ENCODE measurements around the gene TRIM13. TPM values are rescaled to one million over a fixed set of nuclear protein-coding genes. Genes with fewer than 3 reads are reported as not detected.
"Not testable (repeated sequence)": the region's sequence is repeated elsewhere in the genome, so short reads cannot be mapped to it uniquely, and the experiment has no call there.

The TRIM13 gene, protein sequence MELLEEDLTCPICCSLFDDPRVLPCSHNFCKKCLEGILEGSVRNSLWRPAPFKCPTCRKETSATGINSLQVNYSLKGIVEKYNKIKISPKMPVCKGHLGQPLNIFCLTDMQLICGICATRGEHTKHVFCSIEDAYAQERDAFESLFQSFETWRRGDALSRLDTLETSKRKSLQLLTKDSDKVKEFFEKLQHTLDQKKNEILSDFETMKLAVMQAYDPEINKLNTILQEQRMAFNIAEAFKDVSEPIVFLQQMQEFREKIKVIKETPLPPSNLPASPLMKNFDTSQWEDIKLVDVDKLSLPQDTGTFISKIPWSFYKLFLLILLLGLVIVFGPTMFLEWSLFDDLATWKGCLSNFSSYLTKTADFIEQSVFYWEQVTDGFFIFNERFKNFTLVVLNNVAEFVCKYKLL
- 41.9 TPM for total RNA-seq (ENCODE audit: insufficient read depth, low replicate concordance)

DNA sequence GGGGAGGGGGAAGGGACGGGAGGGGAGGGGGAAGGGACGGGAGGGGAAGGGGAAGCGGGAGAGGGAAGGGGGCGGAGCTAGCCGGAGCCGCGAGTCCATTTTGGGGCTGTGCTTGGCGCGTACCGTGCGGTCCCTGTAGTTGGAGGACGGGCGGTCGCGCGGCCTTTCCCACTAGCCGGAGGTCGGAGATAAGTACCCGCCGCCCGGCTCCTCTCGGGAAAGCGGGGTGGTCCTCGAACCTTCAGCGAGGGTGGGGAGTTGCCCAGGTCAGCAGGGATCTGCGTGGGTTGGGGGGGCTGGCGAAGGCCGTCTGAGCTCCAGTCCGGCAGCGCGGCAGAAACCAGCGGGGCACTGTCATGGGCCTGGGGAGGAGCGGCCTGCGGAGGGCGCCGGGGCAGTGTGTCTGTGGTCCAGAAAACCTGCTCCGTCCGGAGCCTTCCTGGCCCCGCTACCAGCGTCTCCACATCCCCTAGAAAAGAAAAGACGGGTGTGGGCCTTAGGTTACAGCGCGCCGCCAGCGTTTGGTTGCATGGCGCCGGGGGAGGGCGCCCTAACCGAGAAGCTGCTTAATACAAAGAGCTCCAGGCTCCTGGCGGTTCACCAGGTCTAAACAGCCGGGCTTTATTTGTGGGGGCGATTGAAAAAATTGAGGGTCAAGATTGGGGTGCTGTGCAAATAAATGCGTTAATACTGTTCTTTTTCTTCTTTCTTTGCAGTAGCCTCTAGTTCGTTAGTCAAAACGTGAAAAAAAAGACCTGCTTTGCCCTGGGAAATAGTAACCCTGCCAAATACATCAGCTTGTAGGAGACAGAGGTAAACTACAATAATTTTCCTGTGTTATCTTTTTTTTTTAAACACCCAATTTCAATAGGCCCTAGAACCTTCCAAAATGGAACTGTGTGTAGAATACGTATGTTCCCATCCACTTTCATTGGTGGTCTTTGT is at the start of gene TRIM13:
Gene TRIM13 (plus strand): TSS at position 92 of the 945 bp plus-strand sequence. CDS start 14,899 bp downstream, outside the sequence.
- DNase-seq (ENCODE audit: low spot score), result peak; percentile 92

DNA sequence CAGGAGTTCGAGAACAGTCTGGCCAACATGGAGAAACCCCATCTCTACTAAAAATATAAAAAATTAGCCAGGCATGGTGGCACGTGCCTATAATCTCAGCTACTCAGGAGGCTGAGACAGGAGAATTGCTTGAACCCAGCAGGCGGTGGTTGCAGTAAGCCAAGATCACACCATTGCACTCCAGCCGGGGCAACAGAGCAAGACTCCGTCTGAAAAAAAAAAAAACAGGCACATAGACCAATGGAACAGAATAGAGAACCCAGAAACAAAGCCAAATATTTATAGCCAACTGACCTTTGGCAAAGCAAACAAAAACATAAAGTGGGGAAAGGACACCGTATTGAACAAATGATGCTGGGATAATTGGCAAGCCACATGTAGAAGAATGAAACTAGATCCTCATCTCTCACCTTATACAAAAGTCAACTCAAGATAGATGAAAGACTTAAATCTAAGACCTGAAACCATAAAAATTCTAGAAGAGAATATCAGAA is 48.0 kb upstream of the TRIM13 start:
- DNase-seq (ENCODE audit: low spot score), result not testable (repeated sequence)

DNA sequence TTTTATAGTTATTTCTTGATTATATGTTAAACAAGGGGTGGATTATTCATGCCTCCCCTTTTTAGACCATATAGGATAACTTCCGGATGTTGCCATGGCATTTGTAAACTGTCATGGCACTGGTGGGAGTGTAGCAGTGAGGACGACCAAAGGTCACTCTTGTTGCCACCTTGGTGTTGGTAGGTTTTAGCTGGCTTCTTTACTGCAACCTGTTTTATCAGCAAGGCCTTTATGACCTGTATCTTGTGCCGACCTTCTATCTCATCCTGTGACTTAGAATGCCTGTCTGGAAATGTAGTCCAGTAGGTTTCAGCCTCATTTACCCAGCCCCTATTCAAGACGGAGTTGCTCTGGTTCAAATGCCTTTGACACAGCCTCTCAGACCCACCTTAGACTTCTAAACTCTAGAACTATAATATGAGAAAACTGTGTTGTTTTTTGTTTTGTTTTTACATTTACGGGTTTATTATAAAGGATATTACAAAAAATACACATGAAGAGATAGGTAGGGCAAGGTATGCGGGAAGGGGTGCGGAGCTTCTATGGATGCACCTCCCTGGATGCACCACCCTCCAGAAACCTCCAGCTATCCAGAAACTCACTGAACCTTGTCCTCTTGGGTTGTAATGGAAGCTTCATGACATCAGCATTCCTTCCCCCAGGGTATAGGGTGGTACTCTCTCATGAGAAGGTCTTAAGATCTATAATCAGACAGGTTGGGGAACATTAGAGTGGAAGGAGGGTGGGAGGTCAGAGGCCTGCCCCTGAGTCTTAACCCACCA is 44.9 kb upstream of the TRIM13 start:
- DNase-seq (ENCODE audit: low spot score), result no peak

DNA sequence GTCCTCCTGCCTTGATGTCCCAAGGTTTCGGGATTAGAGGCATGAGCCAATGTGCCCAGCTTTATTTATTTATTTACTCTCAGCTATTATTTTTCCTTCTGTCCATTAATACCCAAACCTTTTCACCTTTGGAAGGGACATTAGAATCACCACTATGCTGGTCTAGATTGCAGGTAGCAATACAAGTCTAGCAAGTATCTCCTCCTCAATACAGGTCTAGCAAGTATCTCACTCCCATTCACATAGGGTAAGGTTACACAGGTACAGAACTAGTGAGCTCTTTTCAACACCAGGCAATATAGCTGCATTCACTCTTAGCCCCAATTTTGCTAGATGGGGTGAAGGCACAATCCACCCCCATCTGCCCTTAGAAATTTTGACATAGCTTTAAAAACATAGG is 43.3 kb upstream of the TRIM13 start:
- no peak for DNase-seq (ENCODE audit: low spot score)

DNA sequence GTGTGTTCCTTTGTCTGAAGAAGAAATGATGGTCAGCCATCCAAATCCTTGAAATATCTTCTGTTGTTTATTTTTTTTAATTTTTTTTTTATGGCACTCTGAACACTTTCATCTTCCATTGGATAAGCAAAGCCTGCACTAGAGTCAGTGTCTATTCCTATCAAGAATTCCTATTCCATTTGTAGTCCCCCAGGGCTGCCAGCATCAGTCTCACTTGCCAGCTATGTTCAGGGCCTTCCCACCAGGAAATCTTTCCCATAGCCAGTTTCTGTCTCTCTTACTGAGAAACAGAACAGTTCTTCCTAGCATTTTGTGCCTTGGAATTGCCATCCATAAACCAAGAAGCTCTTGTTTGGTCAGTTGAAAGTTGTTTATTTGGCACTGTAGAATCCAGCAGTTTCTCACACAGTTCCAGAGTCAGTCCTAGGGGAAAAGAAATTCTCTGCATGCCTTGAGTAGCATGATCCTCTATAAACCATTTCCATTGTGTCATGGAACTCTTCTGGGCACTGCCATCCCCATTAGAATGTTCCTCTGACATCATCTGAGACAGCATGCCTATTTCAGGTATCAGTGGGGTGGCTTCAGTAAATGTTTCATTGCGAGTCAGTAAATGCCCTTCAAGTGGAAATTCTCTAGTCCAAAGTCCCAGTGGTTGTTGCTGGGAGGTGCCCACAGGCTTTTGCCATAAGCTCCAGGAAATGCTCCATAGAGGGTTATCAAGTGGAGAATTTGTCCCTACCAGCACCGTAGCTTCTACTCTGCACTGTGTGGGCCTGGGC is 42.0 kb upstream of the TRIM13 start:
- no peak for DNase-seq (ENCODE audit: low spot score)

DNA sequence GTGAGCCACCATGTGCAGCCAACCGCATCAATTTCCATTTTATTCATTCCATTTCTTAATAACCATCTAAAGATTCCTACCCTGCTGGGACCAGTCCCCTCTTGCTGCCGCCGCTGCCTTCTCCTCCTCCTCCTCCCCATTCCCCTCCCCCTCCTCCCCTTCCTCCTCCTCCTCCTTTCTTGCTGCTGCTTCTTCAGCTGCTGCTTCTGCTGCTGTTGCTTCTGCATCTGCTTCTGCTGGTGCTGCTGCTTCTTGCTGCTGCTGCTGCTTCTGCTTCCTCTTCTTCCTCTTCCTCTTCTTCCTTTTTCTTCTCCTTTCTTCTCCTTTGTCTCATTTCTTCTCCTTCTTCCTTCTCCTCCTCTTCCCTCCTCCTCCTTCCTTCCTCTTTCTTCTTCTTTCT is 40.7 kb upstream of the TRIM13 start:
- DNase-seq (ENCODE audit: low spot score), result no peak

DNA sequence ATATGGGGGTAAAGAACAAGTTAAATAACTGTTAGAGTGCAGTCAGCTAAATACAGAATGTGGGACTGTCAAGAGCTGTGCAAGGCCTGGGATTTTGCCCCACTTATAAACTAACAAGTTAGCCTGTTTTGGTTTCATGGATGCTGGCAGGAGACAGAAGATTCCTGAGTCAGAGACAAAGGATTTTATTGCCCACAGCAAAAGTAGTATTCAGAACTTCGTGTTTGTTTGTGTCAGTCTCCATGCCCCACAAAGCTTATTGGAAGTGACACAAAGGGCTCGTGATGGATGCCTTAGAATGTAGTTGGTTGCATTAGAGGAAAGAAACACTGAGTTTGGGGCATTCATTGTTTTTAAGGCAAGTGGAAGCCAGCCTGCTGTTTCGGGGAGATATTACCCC is 38.5 kb upstream of the TRIM13 start:
- DNase-seq (ENCODE audit: low spot score), result no peak

DNA sequence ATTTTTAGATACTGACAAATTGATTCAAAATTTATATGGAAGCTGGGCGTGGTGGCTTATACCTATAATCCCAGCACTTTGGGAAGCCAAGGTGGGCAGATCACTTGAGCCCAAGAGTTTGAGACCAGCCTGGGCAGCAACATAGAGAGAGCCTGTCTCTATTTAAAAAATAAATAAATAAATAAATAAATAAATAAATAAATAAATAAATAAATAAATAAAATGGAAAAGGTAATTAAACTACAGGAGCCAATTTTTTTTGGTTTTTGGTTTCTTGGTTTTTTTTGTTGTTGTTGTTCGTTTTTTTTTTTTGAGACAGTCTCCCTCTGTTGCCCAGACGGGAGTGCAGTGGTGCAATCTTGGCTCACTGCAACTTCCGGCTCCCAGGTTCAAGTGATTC is 29.4 kb upstream of the TRIM13 start:
- DNase-seq (ENCODE audit: low spot score), result no peak

DNA sequence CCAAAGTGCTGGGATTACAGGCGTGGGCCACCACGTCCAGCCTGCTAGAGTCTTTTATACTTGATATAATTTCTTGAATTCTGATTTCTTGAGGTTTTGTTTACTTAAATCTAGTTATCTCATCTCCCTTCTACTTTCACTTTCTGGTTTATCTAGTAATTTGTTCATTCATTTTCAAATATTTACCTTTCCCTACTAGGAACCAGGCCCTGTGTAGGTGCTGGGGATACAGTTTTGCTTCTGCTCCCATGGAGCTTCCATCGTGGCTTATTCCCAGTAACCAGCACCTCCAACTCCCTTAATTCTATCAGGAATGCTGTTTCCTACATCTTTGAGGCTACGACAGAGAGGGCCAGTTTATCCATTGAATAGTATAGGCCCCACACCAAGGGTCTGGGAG is 24.1 kb upstream of the TRIM13 start:
- DNase-seq (ENCODE audit: low spot score), result no peak

DNA sequence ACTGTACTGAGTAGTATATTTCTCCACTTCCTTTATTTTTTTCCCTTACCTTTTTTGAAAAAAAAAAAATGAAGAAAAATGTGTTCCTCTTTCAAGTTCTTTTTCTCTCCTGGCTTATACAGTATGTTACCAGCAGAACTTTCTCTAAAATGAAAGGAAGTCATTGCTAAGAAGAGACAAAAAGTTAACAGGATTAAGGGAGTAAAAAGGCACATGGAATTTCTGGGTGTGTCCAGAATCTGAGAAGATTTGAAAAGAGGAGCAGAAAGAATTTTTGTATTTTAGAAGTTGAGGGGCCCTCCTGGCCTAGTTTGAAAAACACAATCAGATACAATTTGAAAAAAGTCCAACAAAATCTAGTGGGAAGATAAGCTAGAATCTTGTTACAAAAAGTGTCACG is 21.0 kb upstream of the TRIM13 start:
- peak; percentile 21 for DNase-seq (ENCODE audit: low spot score)

DNA sequence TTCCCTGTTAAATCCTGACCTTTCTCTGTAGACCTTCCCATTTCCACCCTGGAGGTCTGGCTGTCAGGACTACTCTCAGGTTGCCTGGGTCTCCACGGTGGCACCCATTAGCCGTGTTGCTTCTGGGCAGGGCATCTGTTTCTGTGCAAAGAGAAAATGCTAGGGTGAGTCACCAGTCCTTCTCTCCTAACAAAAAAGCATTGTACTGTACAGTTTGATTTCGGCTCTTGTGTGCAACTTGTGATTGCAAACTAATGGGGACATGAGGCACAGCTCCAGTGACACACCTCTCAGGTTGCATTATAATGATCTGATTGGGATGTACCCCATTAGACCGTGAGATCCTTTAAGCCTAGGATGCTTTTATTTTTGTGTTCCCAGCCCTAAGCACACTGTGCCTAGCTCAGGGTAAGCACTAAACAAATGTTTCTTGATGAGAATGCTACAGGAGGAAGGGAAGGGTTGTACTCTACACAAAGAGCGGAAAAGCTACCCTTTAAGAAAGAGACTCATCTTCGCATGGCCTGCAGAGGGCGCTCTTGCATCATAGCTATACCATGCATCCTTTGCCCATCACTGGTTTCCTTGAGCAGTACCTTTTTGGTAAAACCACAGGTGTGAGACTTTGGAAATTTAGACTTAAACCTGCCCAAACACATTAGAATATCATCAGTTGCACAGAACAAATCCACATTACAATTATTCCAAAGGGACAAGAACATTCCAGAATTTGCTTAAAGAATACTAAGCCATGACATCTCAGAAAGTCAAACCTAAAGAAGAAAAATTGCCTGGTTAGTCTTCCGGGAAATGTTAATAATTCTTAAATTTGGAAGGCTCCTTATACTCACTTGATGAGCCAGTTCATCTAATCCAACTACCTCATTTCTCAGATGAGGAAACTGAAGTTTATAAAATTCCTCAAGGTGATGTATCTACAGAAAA is 20.3 kb upstream of the TRIM13 start:
- peak; percentile 70 for DNase-seq (ENCODE audit: low spot score)

DNA sequence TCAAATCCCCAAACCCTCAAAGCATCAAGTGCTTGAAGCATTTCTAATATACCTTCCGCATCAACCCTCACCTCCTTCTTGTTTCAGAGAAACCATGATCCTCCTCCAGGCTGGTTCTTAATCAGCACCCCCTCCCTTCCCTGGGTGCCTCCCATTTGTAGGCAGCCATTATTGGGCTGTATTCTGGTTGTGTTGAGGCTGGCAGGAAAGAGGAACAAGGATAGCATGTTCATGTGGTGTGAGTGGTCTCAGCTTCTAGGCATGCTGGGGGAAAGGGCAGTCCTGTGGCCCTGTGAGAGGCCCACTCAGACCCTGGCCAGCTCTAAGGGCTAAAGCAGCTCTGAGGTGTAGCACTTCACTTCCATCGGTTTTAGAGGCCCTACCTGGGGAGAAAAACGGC is 18.9 kb upstream of the TRIM13 start:
- DNase-seq (ENCODE audit: low spot score), result no peak

DNA sequence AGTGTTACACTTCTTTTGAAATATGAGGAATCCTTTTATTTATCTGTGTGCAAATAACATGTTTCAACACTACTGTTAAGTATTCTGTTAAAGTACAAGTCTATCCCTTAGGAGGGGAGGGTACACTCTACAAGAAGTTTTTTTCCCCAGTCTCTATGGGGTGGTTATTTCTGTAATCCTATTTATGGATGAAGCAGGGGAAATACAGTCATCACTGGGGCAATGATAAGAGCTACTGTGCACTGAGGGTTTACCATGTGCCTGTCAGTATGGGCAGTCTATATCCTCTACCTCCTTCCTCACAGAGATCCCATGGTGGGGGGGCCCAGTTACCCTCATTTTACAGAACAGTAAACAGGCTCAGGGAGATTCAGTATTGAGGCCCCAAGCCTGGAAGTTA is 16.6 kb upstream of the TRIM13 start:
- DNase-seq (ENCODE audit: low spot score), result no peak

DNA sequence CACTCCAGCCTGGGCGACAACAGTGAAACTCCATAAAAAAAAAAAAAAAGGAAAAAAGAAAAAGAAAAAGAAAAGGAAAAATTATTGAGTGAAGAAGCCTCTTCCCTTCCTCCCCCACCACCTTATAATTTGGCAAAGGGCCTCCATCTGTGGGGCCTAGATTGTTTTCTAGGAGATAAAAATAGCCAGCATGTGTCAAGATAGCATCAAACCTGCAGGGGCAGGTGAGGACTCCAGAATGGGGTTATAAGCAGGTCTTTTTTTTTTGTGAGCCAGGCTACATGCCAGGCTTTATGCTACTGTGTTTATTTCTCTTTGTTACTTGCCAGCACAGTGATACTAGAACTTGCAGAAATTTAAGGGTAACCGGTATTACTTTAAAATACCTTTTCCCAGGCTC is 11.7 kb upstream of the TRIM13 start:
- no peak for DNase-seq (ENCODE audit: low spot score)

DNA sequence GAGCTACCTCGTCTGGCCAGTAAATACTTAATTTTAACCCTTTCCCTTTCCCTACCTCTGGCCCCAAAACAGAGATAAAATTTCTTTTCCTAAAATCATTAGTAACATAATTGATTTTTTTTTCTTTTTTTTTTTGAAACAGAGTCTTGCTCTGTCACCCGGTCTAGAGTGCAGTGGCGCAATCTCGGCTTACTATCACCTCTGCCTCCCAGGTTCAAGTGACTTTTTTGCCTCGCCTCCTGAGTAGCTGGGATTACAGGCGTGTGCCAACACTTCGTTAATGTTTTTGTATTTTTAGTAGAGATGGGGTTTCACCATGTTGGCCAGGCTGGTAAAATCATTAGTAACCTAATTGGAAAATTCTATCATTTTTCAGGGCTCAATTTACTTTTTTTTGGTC is 10.4 kb upstream of the TRIM13 start:
- DNase-seq (ENCODE audit: low spot score), result no peak

DNA sequence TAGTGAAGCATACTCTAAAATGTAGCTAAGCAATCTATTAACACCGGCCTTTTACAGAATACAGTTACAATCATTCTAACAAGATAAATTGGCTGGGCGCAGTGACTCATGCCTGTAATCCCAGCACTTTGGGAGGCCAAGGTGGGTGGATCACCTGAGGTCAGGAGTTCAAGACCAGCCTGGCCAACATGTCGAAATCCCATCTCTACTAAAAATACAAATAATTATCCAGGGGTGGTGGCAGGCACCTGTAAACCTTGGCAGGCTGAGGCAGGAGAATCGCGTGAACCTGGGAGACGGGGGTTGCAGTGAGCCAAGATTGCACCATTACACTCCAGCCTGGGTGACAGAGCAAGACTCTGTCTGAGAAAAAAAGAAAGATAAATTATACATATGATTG is 6.2 kb upstream of the TRIM13 start:
- not testable (repeated sequence) for DNase-seq (ENCODE audit: low spot score)

DNA sequence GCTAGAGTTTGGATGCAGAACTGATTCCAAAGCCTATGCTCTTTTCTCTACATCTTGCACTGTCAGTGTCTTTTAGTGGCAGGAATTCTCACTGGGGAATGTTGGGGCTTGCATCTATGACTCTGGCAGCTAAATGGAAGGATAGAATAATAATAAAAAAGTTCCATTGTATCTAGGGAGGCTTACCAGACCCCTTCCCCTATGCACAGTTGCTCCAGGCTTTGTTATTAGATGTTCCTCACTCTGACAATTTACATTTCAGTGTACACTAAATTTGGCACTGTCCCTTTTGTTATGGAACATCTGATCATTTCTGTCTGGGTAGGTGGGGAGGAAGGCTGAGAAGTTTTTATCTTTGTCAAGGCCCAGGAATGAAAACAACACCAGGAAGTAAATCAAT is 3.7 kb upstream of the TRIM13 start:
- DNase-seq (ENCODE audit: low spot score), result no peak

DNA sequence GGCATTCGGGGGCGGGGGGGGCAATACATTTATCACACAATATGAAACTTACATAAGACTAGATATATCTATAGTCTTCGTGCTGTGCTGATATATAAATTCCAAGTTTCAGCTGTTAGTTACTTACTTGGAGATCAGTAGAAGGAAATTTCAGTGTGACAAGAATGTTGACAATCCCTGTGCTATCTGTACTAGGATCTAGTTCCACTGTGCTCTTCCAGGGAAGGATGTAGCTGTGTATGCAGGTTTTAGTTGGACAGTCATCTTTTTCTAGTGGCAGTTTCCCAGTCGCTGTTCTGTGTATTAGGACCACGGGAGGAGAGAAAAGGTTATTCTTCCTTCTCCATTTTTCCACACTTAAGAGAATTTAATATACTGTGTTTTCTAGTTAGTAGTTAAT is 3.2 kb upstream of the TRIM13 start:
- DNase-seq (ENCODE audit: low spot score), result no peak

DNA sequence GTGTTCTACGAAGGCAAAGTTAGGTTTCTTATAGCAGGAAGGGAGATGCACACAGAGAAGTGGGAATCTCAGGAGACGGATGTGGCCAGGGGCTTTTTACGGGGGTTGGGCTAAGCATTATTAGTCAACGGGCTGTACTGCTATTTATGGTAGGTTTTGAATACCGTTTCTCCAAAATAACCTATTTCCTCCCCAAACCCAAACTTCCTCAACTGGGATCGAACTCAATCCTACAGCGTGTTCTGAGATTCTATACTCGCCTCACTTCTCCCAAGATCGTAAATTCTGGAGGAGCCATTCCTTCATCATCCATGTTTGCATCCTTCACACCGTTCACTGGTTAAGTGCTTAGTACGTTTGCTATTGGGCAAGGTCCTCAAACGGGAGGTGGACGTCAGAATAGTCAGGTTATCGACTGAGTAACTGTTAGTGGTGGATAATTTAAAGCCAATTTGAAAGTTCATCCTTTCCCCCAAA is 1.2 kb upstream of the TRIM13 start:
- peak; percentile 46 for DNase-seq (ENCODE audit: low spot score)
